GM21381 (cell line): ENCODE measurements around the gene DCC.

ENCODE experiments used
- ATAC-seq: cut with Tn5 transposase; IDR thresholded peaks from one replicate; pipeline ENCODE4 v1.9.1; 2021; ENCODE audit warnings: mild to moderate bottlenecking, moderate library complexity; ENCODE audit not compliant: unreplicated experiment

DCC gene

DNA sequence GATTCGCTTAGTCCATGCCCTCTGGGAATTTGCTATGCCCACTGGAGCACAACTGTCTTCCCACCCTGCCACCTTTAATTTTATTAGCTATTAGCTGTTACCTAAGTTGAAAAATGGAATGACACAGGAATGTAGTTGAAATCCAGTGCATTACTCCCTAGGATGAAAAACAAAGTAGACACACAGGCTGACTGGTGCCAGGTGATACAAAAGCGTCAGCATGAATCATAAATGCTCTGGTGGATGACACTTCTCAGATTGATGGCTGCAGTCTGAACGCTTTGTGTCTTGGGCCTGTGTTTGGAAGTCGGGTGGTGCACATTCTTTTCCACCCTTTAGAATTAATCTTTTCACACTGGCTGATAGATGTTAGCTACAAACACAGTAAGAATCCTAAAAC lies 802.0 kb downstream of the DCC start:
- no peak for ATAC-seq

DNA sequence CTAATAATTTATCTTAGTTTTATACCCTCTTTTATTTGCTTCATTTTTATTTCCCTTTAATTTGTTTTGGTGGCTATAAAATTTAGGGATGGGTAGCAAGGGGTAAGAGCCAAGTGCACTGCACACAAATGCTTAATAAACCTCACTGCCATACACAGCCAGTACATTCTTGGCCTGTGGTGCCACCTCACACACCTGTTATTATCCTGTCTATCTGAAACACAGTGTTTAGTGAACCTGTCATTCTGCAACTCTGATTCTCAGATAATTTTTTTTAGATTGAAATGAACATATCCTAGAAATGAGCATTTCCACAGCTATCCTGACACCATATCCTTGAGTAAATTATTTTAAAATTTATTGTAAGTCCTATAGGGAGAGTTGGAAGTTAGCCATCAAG lies 807.5 kb downstream of the DCC start:
- no peak for ATAC-seq

DNA sequence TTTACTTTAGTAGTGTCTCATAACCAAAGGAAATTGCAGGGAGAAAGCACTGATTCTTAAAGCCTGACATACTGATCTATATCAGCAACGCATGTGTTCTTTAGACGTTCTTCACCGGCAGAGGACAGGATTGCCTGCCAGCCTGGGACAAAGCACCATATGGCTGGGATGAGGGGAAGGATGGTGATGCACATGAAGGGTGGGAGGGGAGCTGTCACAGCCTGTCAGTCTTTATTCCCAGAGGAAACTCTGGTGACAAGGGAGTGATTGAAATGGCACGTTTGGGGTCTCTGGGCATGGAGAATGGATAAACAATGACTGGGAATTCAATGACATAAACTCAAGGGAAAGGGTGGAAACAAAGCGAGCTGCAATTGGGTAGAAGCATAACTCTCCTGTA lies 808.1 kb downstream of the DCC start:
- no peak for ATAC-seq

DNA sequence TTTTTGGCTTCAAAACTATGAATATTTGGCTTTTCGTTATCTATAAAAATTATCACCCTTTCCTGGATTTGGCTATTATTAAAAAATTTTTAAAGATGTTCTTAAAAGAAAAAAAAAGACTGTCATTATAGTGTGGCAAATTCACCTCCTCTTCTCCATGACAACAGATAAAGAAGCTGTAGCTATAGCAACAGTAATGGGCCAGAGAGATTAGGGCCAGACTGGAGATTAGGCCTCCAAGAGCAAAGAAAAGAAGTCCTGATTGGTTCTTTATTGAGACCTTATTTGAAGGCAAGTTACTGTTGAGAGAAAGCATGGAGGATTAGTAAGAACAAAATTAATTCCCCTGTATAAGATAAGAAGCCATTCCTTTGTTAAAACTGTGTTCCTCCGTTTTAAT lies 812.5 kb downstream of the DCC start:
- no peak for ATAC-seq

DNA sequence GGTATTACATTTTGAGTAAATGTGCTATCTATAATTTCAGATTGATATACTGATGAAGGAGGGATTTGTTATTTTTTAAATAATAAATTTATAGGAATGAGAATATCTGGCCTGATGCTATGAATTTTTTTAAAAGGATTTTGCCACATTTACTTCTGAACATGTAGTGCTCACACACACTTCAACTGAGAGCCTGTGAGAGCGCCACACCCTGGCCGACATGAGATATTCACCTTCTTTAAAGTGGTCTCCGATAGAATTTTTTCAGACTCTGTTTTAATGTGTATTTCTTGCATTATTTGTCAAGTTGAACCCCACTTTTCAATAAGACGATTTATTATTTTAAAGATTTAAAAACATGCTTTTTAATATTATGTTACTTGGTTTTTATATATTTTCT lies 813.3 kb downstream of the DCC start:
- ATAC-seq = no peak

DNA sequence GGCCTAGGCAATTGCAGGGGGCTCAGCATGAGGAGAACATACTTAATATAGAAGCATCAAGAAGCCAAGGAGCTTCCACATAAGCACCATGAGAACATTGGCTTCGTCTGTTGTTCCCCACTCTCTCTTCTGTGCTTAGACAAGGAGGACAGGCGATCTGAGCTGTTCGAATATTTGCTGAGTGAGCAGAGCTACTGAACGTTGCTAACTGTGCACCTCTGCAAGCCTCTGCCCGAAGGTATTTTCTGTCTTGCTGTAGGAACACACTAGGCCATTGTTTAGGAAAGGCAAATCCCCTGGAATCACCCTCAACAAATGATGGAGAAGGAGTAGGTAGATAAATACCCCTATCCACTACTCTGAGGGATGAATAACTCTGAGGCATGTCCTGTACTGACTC lies 813.8 kb downstream of the DCC start:
- no peak for ATAC-seq

DNA sequence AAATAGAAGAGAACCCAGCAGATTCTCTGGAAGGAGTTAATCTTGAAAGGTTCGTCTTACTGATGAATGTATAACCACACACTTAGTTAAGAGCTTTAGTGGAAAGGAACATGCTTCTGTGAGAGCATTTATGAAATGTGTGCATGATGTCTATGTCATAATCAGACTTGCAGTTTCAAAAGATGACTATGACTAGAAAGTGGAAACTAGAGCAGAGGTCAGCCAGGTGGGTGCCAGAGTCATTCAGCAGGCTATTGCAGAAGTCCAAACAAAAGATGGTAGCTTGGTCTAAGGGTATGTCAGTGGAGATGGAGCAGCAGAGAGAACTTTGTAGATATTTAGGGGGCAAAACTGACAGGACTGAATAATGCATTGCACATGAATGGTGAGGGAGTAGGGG lies 825.8 kb downstream of the DCC start:
- no peak for ATAC-seq

DNA sequence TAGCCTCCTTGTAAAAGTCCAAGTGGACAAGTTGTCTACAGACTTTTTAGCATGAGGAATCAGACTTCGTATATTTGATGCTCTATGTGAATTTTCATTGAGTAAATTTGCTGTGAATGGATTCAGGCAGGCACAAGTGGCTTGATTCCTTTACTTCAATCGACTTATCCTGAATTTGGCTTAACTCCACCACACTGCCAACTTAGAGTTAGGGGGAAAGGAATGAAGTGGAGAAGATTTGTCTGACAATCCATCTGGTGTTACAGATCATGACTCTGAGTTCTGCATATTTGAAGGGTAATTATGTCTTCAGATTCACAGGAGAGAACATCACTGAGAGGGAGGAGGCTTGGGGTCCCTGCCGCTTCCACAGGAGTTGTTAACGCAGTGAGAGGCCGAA lies 829.3 kb downstream of the DCC start:
- ATAC-seq = no peak

DNA sequence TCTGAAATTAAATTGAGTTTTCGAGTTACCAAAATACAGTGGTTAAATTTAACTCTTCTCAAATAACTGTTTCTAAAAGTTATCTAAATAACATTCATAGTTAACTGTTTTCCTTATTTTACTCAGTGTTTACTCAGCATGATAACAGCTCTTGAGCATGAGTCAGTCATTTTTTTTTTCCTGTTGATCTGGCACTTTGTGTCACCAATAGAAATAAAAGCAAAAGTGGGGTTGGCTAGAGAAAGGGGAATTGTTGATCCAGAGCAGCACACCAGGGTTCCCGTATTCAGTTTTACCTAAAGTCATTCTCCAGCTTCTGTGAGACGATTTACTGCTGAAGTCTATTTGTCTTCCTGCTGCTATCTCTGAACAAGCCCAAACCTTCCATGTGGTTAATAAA lies 851.6 kb downstream of the DCC start:
- ATAC-seq = no peak

DNA sequence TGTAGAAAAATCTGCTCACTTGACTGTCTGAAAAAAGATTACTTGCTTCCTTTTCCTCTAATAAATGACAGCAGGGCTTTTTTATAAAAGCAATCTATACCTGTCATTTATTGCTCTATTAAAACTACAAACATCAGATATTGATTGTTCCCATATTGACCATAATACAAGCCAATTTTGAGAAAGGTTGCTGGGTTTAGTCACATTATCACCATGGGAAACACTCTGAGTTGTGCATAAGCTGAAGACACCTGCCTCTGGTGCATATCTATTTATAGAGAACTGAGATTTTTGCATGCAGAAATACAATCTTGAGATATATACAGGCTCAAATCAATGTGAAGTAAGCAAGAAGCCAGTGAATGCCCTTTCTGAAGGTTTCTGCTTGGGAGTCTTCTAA lies 853.9 kb downstream of the DCC start:
- ATAC-seq = no peak

DNA sequence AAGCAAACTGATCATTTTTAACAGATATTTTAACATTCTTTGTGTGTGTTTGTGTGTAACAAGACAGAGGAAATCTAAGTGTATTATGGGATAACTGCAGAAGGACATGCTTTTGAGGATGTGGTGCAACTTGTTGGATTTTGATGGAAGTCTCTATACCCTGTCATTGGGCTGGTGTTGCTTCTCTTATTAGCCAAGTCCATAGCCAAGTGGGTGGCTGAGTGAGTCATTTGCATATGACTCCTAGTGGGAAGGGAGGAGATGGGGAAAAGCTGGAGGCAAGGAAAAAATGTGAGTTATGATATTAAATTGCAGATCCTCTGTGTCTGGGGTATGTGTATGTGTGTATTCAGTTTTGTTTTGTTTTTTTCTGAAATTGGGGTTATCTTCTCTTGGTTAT lies 879.9 kb downstream of the DCC start:
- ATAC-seq = no peak

DNA sequence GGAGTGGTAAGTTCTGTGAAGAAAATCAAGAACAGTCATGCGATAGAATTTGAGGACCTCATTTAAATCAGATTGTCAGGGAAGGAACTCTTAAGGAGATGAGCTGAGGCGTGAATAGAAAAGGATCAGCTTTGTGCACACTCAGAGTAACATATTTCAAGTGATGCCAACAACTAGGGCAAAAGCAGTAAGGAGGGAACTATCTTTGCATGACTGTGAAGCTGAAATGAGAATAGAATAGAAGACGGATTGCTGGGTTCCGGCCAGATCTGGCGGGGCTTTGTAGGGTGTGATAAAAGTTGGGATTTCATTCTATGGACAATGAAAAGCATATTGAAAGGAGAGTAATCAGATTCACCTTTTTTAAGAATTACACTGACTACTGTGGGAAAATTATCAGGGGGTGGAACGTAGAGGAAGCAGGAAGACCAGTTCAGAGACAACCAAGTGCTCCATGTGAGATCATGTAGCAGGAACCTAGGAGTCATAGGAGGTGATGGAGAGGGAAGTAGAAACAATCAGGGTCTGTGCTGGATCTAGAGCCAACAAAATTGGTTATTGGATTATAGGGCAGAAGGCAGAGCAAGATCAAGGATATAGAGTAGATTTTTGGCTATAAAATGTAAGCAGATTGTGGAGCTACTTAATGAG lies 884.3 kb downstream of the DCC start:
- ATAC-seq = no peak

DNA sequence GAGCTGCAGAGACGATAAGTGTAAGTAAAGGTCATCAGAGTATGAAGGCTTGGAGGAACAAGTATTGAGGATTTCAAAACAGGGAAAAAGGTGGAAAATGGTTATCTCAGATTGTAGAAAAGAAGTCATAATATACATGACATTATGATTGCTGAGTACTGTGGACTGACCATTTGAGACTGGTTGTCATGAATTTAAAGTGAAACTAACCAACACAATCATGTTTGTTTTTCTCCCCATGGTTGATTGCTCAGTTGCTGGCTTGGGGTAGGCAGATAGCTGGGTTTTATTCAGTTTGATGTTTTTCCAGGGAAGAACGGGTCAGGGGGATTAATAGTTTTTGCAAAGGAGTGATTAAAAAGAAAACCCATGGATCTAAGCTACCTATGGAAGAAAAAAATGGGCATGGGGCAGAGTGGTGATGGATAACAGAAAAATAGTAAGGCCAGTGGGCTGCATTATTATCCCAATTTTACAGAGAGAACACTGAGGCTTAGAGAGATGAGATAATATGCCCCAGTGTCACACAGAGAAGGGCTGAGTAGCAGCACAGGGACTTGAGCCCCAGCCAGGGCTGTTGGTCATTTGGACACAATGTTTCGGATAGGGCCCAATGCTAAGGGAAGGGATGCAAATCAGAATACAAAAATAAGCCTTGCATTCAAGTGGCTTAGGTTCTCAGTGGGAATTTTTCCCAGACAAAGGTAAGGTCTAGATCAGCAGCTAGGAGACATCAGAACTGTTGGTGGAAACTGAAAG lies 885.7 kb downstream of the DCC start:
- ATAC-seq = no peak

DNA sequence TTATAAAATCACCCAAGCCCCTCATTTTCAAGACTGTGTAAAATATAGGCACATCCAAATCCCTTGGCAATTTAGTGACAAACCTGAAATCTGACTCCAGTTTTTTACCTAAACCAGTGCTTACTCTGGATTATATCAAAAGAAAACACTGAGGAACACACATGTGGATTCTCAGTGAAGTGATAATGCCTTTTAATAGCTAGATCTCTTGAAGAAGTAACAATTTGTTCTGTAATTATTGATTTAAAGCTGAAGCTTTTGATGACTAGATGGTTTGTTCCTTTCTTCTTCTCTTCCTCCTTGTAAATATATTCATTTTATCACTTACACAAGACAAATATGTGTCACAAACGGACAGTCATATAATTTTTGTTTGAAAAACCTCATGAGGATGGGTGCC lies 894.6 kb downstream of the DCC start:
- no peak for ATAC-seq

DNA sequence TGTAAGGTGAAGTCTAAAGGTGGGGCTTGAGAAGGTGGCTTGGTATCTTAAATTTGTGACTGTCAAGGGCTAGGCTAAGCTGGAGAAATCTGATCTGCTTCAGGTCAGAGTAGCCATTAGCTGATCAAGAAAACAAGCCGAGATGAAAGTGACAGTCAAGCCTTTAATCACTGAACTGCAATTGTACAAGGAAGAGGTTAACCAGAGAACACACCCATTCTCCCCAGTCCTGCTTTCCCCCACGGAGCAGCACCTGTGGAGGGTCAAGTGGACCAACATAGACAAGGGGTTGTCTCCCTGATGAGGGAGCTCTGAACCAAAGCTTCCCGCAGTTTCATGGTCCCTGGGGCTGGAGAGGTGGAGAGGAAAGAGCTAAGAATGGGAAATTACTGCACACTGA lies 901.2 kb downstream of the DCC start:
- no peak for ATAC-seq

DNA sequence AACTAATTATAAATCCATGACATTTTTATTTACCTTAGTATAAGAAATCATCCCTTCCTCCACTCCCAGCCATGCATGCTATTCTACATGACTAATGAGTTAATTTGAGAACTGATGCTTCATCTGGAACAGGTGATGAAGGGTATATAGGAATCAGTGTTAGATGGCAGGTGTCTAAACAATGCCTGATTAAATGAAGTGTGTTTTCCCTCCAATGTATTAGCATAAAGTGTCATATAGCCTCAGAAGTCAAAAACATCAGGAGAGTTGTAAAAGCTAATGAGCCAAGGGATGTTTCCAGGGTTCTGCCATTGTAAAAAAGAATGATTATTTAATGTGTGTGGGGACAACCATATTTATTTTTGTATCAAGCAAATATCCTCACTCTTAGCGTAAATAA lies 913.8 kb downstream of the DCC start:
- ATAC-seq = no peak

DNA sequence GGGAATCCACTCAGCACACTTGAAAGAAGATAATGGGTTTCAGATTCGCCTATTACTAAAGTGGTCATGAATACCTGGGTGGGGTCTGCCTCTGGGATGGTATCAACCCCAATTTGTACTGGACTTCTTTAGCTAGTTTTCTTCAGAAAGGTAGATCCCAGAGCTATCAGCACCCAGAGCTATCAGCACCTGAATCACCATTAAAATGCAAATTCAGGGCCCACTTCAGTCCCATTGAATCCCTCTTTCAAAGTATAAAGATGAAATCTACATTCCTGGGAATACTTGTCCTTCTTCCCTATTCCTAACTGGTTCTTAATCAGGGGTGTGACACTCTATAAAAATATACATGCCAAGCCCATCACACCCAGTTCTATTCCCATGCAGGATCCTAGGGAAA lies 914.3 kb downstream of the DCC start:
- no peak for ATAC-seq

DNA sequence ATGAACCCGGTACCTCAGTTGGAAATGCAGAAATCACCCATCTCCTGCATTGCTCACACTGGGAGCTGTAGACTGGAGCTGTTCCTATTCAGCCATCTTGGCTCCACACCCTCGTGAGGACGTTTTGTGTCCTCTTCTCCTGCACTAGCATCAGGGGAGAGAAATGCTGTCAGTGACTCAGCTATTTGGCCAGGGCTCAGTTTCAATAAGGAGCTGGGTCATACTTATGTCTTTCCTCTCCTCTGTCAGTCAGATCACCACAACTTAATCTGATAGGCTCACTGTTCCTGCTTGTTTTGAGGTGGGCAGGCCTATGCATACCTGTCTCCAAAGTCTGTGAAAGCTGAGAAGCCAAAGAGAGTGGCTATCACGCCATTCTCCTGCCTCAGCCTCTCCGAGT lies 921.2 kb downstream of the DCC start:
- no peak for ATAC-seq

DNA sequence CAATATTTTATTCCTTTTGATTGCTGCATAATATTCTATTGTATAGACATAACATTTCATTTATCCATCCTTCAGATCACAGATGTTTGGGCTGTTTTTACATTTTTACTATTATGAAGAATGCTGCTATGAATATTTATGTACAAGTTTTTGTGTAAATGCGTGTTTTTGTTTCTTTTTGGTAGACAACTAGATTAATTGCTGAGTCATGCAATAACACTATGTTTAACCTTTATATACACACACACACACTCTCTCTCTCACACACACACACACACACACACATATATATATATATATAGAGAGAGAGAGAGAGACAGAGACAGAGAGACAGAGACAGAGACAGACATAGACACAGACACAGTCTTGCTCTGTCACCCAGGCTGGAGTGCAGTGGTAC lies 926.9 kb downstream of the DCC start:
- ATAC-seq = no peak

DNA sequence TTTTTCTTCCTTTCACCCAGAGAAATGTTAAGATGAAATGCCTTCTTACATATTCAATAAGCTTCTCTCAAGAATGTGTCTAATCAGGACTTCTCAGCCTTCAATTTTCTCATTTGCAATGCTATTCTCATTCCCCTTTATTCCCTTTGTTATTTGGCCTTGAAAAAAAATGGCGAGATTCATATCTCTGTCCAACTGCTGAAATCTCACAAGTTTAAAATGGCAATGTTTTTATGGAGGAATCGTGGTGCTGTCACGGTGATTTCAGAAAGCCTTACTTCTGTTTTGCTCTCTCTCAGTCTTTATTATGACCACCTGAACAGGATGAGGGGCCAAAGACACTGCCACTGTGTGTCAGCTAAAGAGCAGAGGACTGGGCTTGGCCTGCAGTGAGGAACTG lies 928.5 kb downstream of the DCC start:
- no peak for ATAC-seq

DNA sequence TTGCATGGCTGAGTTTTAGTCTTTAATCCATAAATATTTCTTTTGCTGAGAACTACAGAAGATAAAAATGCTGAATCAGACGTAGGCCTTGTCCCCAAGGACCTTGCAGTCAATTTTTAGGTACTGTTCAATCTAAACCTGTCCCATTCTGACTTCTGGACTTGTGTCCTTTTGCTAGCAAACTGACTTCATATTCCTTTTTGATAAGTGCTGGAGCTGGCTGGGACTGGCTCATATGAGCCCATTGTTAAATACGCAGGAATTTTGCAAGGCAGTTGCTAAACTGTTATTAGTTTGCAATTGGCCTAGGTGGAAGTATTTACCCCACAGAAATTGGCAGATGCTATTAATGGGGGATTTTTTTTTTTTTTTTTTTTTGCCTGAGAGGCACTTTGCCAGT lies 941.4 kb downstream of the DCC start:
- ATAC-seq = no peak

DNA sequence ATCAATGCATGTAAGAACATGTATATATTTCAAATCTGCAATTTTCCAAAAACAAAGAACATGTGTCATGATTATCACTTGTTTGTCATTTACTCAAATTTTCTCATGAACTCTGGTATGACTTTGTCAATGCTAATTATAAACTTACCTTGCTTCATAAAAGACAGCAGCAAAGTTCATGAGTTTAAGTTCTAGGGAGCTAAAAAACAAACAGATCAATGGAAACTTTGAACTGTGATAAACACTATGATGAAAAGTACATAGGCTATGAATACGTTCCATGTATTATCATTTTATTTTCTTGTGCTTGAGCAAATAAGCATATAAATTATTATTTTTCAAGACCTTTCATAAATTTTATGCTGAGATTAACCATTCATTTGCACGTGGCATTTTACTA lies 943.7 kb downstream of the DCC start:
- no peak for ATAC-seq

DNA sequence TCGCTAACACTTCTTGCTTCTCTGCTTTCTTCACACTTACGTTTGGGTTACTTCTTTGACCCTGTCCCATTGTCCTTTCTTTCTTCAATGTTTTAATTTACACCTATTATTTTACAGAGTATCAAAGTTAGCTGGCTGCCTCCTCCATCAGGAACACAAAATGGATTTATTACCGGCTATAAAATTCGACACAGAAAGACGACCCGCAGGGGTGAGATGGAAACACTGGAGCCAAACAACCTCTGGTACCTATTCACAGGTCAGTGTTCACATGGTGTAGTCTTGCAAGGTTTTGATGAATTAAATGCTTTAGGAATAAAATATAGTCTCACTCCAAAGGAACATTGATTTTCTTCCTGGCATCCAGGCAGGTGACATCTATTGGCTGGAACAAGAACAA lies 965.5 kb downstream of the DCC start:
- no peak for ATAC-seq
